Peyer's patch (tissue), 4 donors: ENCODE measurements around the gene PIK3R3. TPM values are rescaled to one million over a fixed set of nuclear protein-coding genes. Genes with fewer than 3 reads are reported as not detected.
A peak's percentile ranks its signal among the peaks of the same experiment; 100 is the strongest.

Experiments
- DNase-seq, 3 donors: peaks; one replicate each; pipeline ENCODE4 v3.0.0-alpha.2; 2017 to 2019
- H3K27ac ChIP-seq, 4 donors: fragments of 200-600 bp; sonication (generic); one replicate each; pipeline ENCODE4 v1.5.1; 2016 to 2019
- H3K27me3 ChIP-seq, 2 donors: fragments of 200-600 bp; sonication (generic); one replicate each; pipeline ENCODE4 v1.5.1; 2019
- H3K36me3 ChIP-seq, 3 donors: fragments of 200-600 bp; sonication (generic); one replicate each; pipeline ENCODE4 v1.5.1; 2016 to 2019
- H3K4me1 ChIP-seq, 4 donors: fragments of 200-600 bp; sonication (generic); one replicate each; pipeline ENCODE4 v1.5.1; 2016 to 2019
- H3K4me3 ChIP-seq, 4 donors: fragments of 200-600 bp; sonication (generic); 1 replicate in 3 of 4; 2 replicates in 1 of 4; pipeline ENCODE4 v1.5.1; 2016 to 2019; ENCODE audit warnings: mild to moderate bottlenecking in 1 of 4
- H3K9me3 ChIP-seq, 4 donors: fragments of 200-600 bp; sonication (generic); one replicate each; pipeline ENCODE4 v1.5.1; 2016 to 2019; ENCODE audit warnings: mild to moderate bottlenecking in 1 of 4
- CTCF ChIP-seq, 6 experiments: fragments of 450-650 bp in 4 of 6; fragments of 200-600 bp in 2 of 6; sonication (generic) in 1 of 6; IDR thresholded peaks; one replicate each; pipeline ENCODE4 v1.5.1; 2017 to 2019; ENCODE audit warnings: antibody characterized with exemption in 6 of 6, mild to moderate bottlenecking in 3 of 6, moderate library complexity in 1 of 6
- POLR2A ChIP-seq, 2 donors: fragments of 450-650 bp; IDR thresholded peaks; one replicate each; pipeline ENCODE4 v1.5.1; 2017; ENCODE audit warnings: antibody characterized with exemption in 2 of 2, mild to moderate bottlenecking in 2 of 2, moderate library complexity in 2 of 2
- total RNA-seq, 4 donors: library from RNA; depleted of rRNA; stranded (reverse); fragments of >200 nt; gene quantifications; one replicate each; pipeline ENCODE4 v1.1.0, GENCODE V29; 2016

The PIK3R3 gene
- total RNA-seq, 4 donors from 2014 or later = 2.8 to 12.4 (median 6.4) TPM

- Histone ChIP-seq H3K36me3 (no peaks in the 10 kb centered on the region), H3K27ac (peak overlapping the region in 2 of 4 donors; percentile 21 to 96), H3K9me3 (no peaks in the 10 kb centered on the region), H3K4me3 (no peak overlapping the region), H3K4me1 (peaks cover 0 to 10% (median 2%) of the 10 kb centered on the region in 4 donors), H3K27me3 (no peaks in the 10 kb centered on the region)
- no peak for TF ChIP-seq POLR2A (IDR thresholded peaks at IDR 0.05)
- no peak for TF ChIP-seq CTCF (IDR thresholded peaks at IDR 0.05)
- DNase-seq = no peak
Observed at GRCh38 chr1:46134660-46135331, 2.4 kb upstream of the PIK3R3 start.

- Histone ChIP-seq H3K4me1 (peaks cover 0 to 10% (median 2%) of the 10 kb centered on the region in 4 donors), H3K27ac (peak overlapping the region in 2 of 4 donors; percentile 74 to 96), H3K4me3 (peak overlapping the region in 2 of 4 donors; percentile 66 to 69), H3K27me3 (no peaks in the 10 kb centered on the region), H3K9me3 (no peaks in the 10 kb centered on the region), H3K36me3 (no peaks in the 10 kb centered on the region)
- TF ChIP-seq POLR2A (IDR thresholded peaks at IDR 0.05) = no peak
- no peak for TF ChIP-seq CTCF (IDR thresholded peaks at IDR 0.05)
- no peak for DNase-seq
Observed at GRCh38 chr1:46133781-46134350, 1.4 kb upstream of the PIK3R3 start.

- TF ChIP-seq POLR2A (IDR thresholded peaks at IDR 0.05) (no peak), CTCF (IDR thresholded peaks at IDR 0.05) (peak in 1 of 6 experiments; percentile 4)
- Histone ChIP-seq H3K27ac (peak overlapping the region; percentile 66 to 96 (median 75)), H3K9me3 (no peaks in the 10 kb centered on the region), H3K4me1 (peaks cover 0 to 10% (median 2%) of the 10 kb centered on the region in 4 donors), H3K27me3 (no peaks in the 10 kb centered on the region), H3K36me3 (no peaks in the 10 kb centered on the region), H3K4me3 (peak overlapping the region; percentile 56 to 72 (median 68))
- DNase-seq = peak in 1 of 3 donors; percentile 56
Observed at GRCh38 chr1:46133181-46133658, 791 bp upstream of the PIK3R3 start.

GRCh38 chr1:46131712-46132528 is 509 bp downstream of the PIK3R3 start:
- Histone ChIP-seq H3K9me3 (no peaks in the 10 kb centered on the region), H3K27me3 (no peaks in the 10 kb centered on the region), H3K27ac (peak overlapping the region; percentile 72 to 96 (median 83)), H3K4me3 (peak overlapping the region; percentile 56 to 72 (median 68)), H3K4me1 (peaks cover 0 to 10% (median 2%) of the 10 kb centered on the region in 4 donors), H3K36me3 (no peaks in the 10 kb centered on the region)
- DNase-seq = peak; percentile 49 to 71 (median 54)
- TF ChIP-seq CTCF (IDR thresholded peaks at IDR 0.05) (no peak), POLR2A (IDR thresholded peaks at IDR 0.05) (no peak)

- no peaks in the 10 kb centered on the region for H3K27me3 ChIP-seq
- H3K4me1 ChIP-seq = peaks cover 0 to 10% (median 2%) of the 10 kb centered on the region in 4 donors
- no peaks in the 10 kb centered on the region for H3K9me3 ChIP-seq
- H3K27ac ChIP-seq = peak overlapping the region in 2 of 4 donors; percentile 72 to 96
- peak overlapping the region; percentile 56 to 72 (median 68) for H3K4me3 ChIP-seq
- DNase-seq = no peak
- no peaks in the 10 kb centered on the region for H3K36me3 ChIP-seq
- TF ChIP-seq CTCF (IDR thresholded peaks at IDR 0.05) (no peak), POLR2A (IDR thresholded peaks at IDR 0.05) (no peak)
Observed at GRCh38 chr1:46131093-46131492, 1.3 kb downstream of the PIK3R3 start.
